H9 (cell line): ENCODE results near the gene IWS1. TPM values are rescaled to one million over a fixed set of nuclear protein-coding genes. Genes with fewer than 3 reads are reported as not detected.
A peak's percentile ranks its signal among the peaks of the same experiment; 100 is the strongest.

Source experiments
- DNase-seq: peaks from one replicate; pipeline ENCODE4 v3.0.0-alpha.2; 2017
- H2AFZ ChIP-seq: one replicate; pipeline ENCODE4 v1.6.1; 2013; ENCODE audit warnings: mild to moderate bottlenecking, low read length, control low read depth, moderate library complexity
- H2AK5ac ChIP-seq: 2 replicates; pipeline ENCODE4 v1.6.1; 2013; ENCODE audit warnings: low read length, control low read depth, mixed read lengths; ENCODE audit not compliant: insufficient read length
- H2BK120ac ChIP-seq: one replicate; pipeline ENCODE4 v1.6.1; 2013; ENCODE audit warnings: low read depth, mild to moderate bottlenecking, low read length, control low read depth, inconsistent platforms; ENCODE audit not compliant: poor library complexity, severe bottlenecking
- H2BK12ac ChIP-seq: 2 replicates; pipeline ENCODE4 v1.6.1; 2013; ENCODE audit warnings: low read length, control low read depth, mixed read lengths, low read depth; ENCODE audit not compliant: insufficient read length
- H2BK15ac ChIP-seq: 2 replicates; pipeline ENCODE4 v1.6.1; 2013; ENCODE audit warnings: low read depth, low read length, control low read depth
- H2BK20ac ChIP-seq: one replicate; pipeline ENCODE4 v1.6.1; 2013; ENCODE audit warnings: low read depth, mild to moderate bottlenecking, low read length, control low read depth, inconsistent platforms; ENCODE audit not compliant: poor library complexity, severe bottlenecking
- H2BK5ac ChIP-seq: 2 replicates; pipeline ENCODE4 v1.6.1; 2013; ENCODE audit warnings: low read length, control low read depth, mixed read lengths; ENCODE audit not compliant: insufficient read length
- H3K14ac ChIP-seq: 2 replicates; pipeline ENCODE4 v1.6.1; 2013; ENCODE audit warnings: low read length, control low read depth; ENCODE audit not compliant: insufficient read depth
- H3K18ac ChIP-seq: 2 replicates; pipeline ENCODE4 v1.6.1; 2013; ENCODE audit warnings: low read depth, mild to moderate bottlenecking, mixed read lengths, low read length, control low read depth; ENCODE audit not compliant: insufficient read length
- H3K23ac ChIP-seq: 2 replicates; pipeline ENCODE4 v1.6.1; 2013; ENCODE audit warnings: low read length, control low read depth, mixed read lengths, low read depth; ENCODE audit not compliant: insufficient read length
- H3K23me2 ChIP-seq: 2 replicates; pipeline ENCODE4 v1.6.1; 2013; ENCODE audit warnings: low read depth, mild to moderate bottlenecking, mixed read lengths, low read length, control low read depth; ENCODE audit not compliant: insufficient read length, poor library complexity, severe bottlenecking
- H3K27ac ChIP-seq: 2 replicates; pipeline ENCODE4 v1.5.1; 2013; ENCODE audit warnings: low read length, control low read depth, mixed read lengths, low read depth; ENCODE audit not compliant: insufficient read length
- H3K27me3 ChIP-seq: 2 replicates; pipeline ENCODE4 v1.6.1; 2013; ENCODE audit warnings: low read length, control low read depth, inconsistent platforms; ENCODE audit not compliant: insufficient read depth
- H3K4ac ChIP-seq: 2 replicates; pipeline ENCODE4 v1.6.1; 2013; ENCODE audit warnings: low read depth, mild to moderate bottlenecking, control low read depth, inconsistent platforms, low read length, moderate library complexity
- H3K4me1 ChIP-seq: 2 replicates; pipeline ENCODE4 v1.6.1; 2013; ENCODE audit warnings: low read length, control low read depth, inconsistent platforms; ENCODE audit not compliant: insufficient read depth
- H3K4me2 ChIP-seq: 2 replicates; pipeline ENCODE4 v1.6.1; 2013; ENCODE audit warnings: low read length, control low read depth, mixed read lengths; ENCODE audit not compliant: insufficient read length, insufficient read depth
- H3K56ac ChIP-seq: 2 replicates; pipeline ENCODE4 v1.6.1; 2013; ENCODE audit warnings: low read depth, mild to moderate bottlenecking, mixed read lengths, low read length, control low read depth; ENCODE audit not compliant: insufficient read length
- H3K79me1 ChIP-seq: 2 replicates; pipeline ENCODE4 v1.6.1; 2013; ENCODE audit warnings: low read depth, mild to moderate bottlenecking, moderate library complexity, low read length, control low read depth, inconsistent platforms; ENCODE audit not compliant: insufficient read depth, poor library complexity, severe bottlenecking
- H3K79me2 ChIP-seq: 2 replicates; pipeline ENCODE4 v1.6.1; 2013; ENCODE audit warnings: low read length, control low read depth, inconsistent platforms; ENCODE audit not compliant: insufficient read depth
- H3K9ac ChIP-seq: 2 replicates; pipeline ENCODE4 v1.6.1; 2013; ENCODE audit warnings: low read length, control low read depth, mixed read lengths; ENCODE audit not compliant: insufficient read length; ENCODE audit errors: extremely low read depth
- H3K9me3 ChIP-seq: one replicate; pipeline ENCODE4 v1.6.1; 2013; ENCODE audit warnings: low read depth, low read length, inconsistent platforms; ENCODE audit not compliant: control insufficient read depth
- H3T11ph ChIP-seq: one replicate; pipeline ENCODE4 v1.6.1; 2013; ENCODE audit warnings: mild to moderate bottlenecking, low read length, control low read depth, inconsistent platforms
- H4K20me1 ChIP-seq: one replicate; pipeline ENCODE4 v1.6.1; 2013; ENCODE audit not compliant: control insufficient read depth, insufficient read length, insufficient read depth
- H4K5ac ChIP-seq: 2 replicates; pipeline ENCODE4 v1.6.1; 2013; ENCODE audit warnings: low read depth, mild to moderate bottlenecking, mixed read lengths, low read length, control low read depth; ENCODE audit not compliant: insufficient read length
- H4K8ac ChIP-seq: replicated peaks from 2 replicates; pipeline ENCODE4 v1.6.1; 2013; ENCODE audit warnings: low read length, control low read depth, mixed read lengths, low read depth; ENCODE audit not compliant: insufficient read length
- H4K91ac ChIP-seq: 2 replicates; pipeline ENCODE4 v1.6.1; 2013; ENCODE audit warnings: low read depth, mild to moderate bottlenecking, moderate library complexity, mixed read lengths, low read length, control low read depth; ENCODE audit not compliant: insufficient read length
- H3K27ac Mint-ChIP-seq, 3 experiments: 2 replicates in 2 of 3; 3 replicates in 1 of 3; pipeline ENCODE4 v1.8.0; 2020 to 2021; ENCODE audit warnings: mixed read lengths in 3 of 3, mild to moderate bottlenecking in 1 of 3, moderate library complexity in 1 of 3
- H3K27me3 Mint-ChIP-seq: 2 replicates; pipeline ENCODE4 v1.8.0; 2021; ENCODE audit warnings: low read depth, mild to moderate bottlenecking, moderate library complexity, mixed read lengths
- H3K36me3 Mint-ChIP-seq, 3 experiments: 2 replicates in 2 of 3; 3 replicates in 1 of 3; pipeline ENCODE4 v1.8.0; 2020 to 2021; ENCODE audit warnings: low read depth in 3 of 3, mixed read lengths in 3 of 3; ENCODE audit not compliant: insufficient read depth in 1 of 3
- H3K4me1 Mint-ChIP-seq, 2 experiments: 2 replicates each; pipeline ENCODE4 v1.8.0; 2020; ENCODE audit warnings: mixed read lengths in 2 of 2
- H3K4me3 Mint-ChIP-seq, 2 experiments: 2 replicates in 1 of 2; 3 replicates in 1 of 2; pipeline ENCODE4 v1.8.0; 2020 to 2021; ENCODE audit warnings: mild to moderate bottlenecking in 2 of 2, mixed read lengths in 2 of 2, moderate library complexity in 1 of 2
- H3K9me3 Mint-ChIP-seq, 2 experiments: 2 replicates in 1 of 2; 3 replicates in 1 of 2; pipeline ENCODE4 v1.8.0; 2020; ENCODE audit warnings: mild to moderate bottlenecking in 2 of 2, mixed read lengths in 2 of 2, moderate library complexity in 1 of 2
- CTCF ChIP-seq: fragments of 200-600 bp; sonication (generic); conservative IDR thresholded peaks from 3 replicates; pipeline ENCODE4 v1.8.0; 2021; ENCODE audit warnings: antibody characterized with exemption, mild to moderate bottlenecking
- WGBS: extraction: QIAGEN DNeasy Blood & Tissue Kit; methylation state at CpG from one replicate; pipeline ENCODE4 v1.1.7; 2013; ENCODE audit warnings: missing lambda C conversion rate, low lambda C conversion rate, mixed read lengths; ENCODE audit not compliant: insufficient read length; ENCODE audit errors: extremely low coverage; 5-methylcytosine and 5-hydroxymethylcytosine counted together
- total RNA-seq: library from RNA; stranded (reverse); gene quantifications from 2 replicates; pipeline ENCODE4 v1.2.1, GENCODE V29; 2021

Gene IWS1
- total RNA-seq, 1 experiment from 2014 or later = 66.2 TPM

GRCh38 chr2:127565261-127566138 is 39.2 kb upstream of the IWS1 start:
- no peaks in the 10 kb centered on the region for H3K79me1 ChIP-seq
- H3K36me3 Mint-ChIP-seq = no peaks in the 10 kb centered on the region
- no peak overlapping the region for H4K91ac ChIP-seq
- H3T11ph ChIP-seq = no peak overlapping the region
- no peak overlapping the region for H3K4ac ChIP-seq
- H2BK12ac ChIP-seq = no peak overlapping the region
- H3K4me3 Mint-ChIP-seq = no peak overlapping the region
- no peaks in the 10 kb centered on the region; a peak in 1 of 5 replicates for H3K9me3 Mint-ChIP-seq
- no peak overlapping the region for H3K9ac ChIP-seq
- no CpG with 5 or more reads among the region's 12 CpGs for WGBS
- H3K4me1 ChIP-seq = no peaks in the 10 kb centered on the region
- TF ChIP-seq CTCF = no peak
- H3K79me2 ChIP-seq = no peaks in the 10 kb centered on the region
- H3K27ac Mint-ChIP-seq = no peak overlapping the region; a peak in 1 of 7 replicates
- H2AK5ac ChIP-seq = no peak overlapping the region
- H3K14ac ChIP-seq = no peak overlapping the region
- no peaks in the 10 kb centered on the region for H3K23me2 ChIP-seq
- H3K4me1 Mint-ChIP-seq = peaks cover 13 to 14% of the 10 kb centered on the region in 2 experiments
- H2AFZ ChIP-seq = no peak overlapping the region
- no peak overlapping the region for H4K8ac ChIP-seq
- H3K23ac ChIP-seq = no peak overlapping the region
- H3K4me2 ChIP-seq = no peak overlapping the region
- H3K18ac ChIP-seq = no peak overlapping the region
- H2BK120ac ChIP-seq = no peak overlapping the region
- H4K20me1 ChIP-seq = no peaks in the 10 kb centered on the region
- no peak overlapping the region for H4K5ac ChIP-seq
- no peak overlapping the region for H2BK5ac ChIP-seq
- H3K27me3 ChIP-seq = no peaks in the 10 kb centered on the region
- DNase-seq = peak; percentile 19
- H3K56ac ChIP-seq = no peak overlapping the region
- no peak overlapping the region for H2BK15ac ChIP-seq
- no peaks in the 10 kb centered on the region for H3K9me3 ChIP-seq
- peaks cover 4% of the 10 kb centered on the region for H3K27me3 Mint-ChIP-seq
- no peak overlapping the region for H2BK20ac ChIP-seq
- H3K27ac ChIP-seq = no peak overlapping the region
